Osteoblast (primary cell): ENCODE data around the gene MRPS5. TPM values are rescaled to one million over a fixed set of nuclear protein-coding genes. Genes with fewer than 3 reads are reported as not detected.

Source experiments
- DNase-seq: peaks from one replicate; pipeline ENCODE4 v3.0.0; 2011; ENCODE audit warnings: low spot score, mixed read lengths; ENCODE audit not compliant: insufficient read length; ENCODE audit errors: missing footprints
- H2AFZ ChIP-seq: 2 replicates; pipeline ENCODE4 v1.6.0; 2011; ENCODE audit warnings: mild to moderate bottlenecking, low read length
- H3K27ac ChIP-seq: 2 replicates; pipeline ENCODE4 v1.5.1; 2011; ENCODE audit warnings: mild to moderate bottlenecking, low read depth, low read length, moderate library complexity
- H3K27me3 ChIP-seq: 2 replicates; pipeline ENCODE4 v1.6.0; 2012; ENCODE audit warnings: mild to moderate bottlenecking, control low read depth, inconsistent platforms, low read length, moderate library complexity; ENCODE audit not compliant: insufficient read depth
- H3K36me3 ChIP-seq: 2 replicates; pipeline ENCODE4 v1.5.1; 2011; ENCODE audit warnings: mild to moderate bottlenecking, low read length, control low read depth, moderate library complexity; ENCODE audit not compliant: insufficient read depth
- H3K4me1 ChIP-seq: 2 replicates; pipeline ENCODE4 v1.5.1; 2011; ENCODE audit warnings: mild to moderate bottlenecking, low read length, control low read depth, moderate library complexity; ENCODE audit not compliant: insufficient read depth
- H3K4me2 ChIP-seq: 2 replicates; pipeline ENCODE4 v1.6.0; 2011; ENCODE audit warnings: mild to moderate bottlenecking, low read length; ENCODE audit not compliant: insufficient read depth
- H3K4me3 ChIP-seq: fragments of 200-600 bp; sonication (generic); 3 replicates; pipeline ENCODE4 v1.5.1; 2012; ENCODE audit warnings: mild to moderate bottlenecking, low read length, inconsistent platforms; ENCODE audit not compliant: insufficient read depth
- H3K79me2 ChIP-seq: 2 replicates; pipeline ENCODE4 v1.6.0; 2012; ENCODE audit warnings: mild to moderate bottlenecking, low read length, control low read depth, inconsistent platforms; ENCODE audit not compliant: insufficient read depth
- H3K9me3 ChIP-seq: 2 replicates; pipeline ENCODE4 v1.5.1; 2011; ENCODE audit warnings: low read depth, low read length, control low read depth
- H4K20me1 ChIP-seq: 2 replicates; pipeline ENCODE4 v1.6.0; 2012; ENCODE audit warnings: mild to moderate bottlenecking, low read length, control low read depth; ENCODE audit not compliant: insufficient read depth
- total RNA-seq: library from RNA; depleted of rRNA; stranded (reverse); fragments of >200 nt; gene quantifications from 2 replicates; pipeline ENCODE4 v1.2.3, GENCODE V29; 2012
- TF ChIP-seq, protein P1 (sequence below): IDR thresholded peaks from 2 replicates; pipeline ENCODE4 v1.5.1; 2011; ENCODE audit warnings: mild to moderate bottlenecking, low read depth, low read length, moderate library complexity; ENCODE audit errors: extremely low read depth

Gene MRPS5
- 27.1 and 29.2 TPM in 2 replicates for total RNA-seq

- H3K36me3 ChIP-seq: peaks cover 4% of the 10 kb centered on the region
- peak; percentile 98 for DNase-seq
- peak within 1 kb of the TSS; percentile 96 for H2AFZ ChIP-seq
- peaks cover 5% of the 10 kb centered on the region for H3K4me1 ChIP-seq
- H3K27me3 ChIP-seq: no peaks in the 10 kb centered on the region
- H3K79me2 ChIP-seq: peaks cover 40% of the 10 kb centered on the region
- peaks cover 20% of the 10 kb centered on the region for H4K20me1 ChIP-seq
- no peaks in the 10 kb centered on the region for H3K9me3 ChIP-seq
- H3K4me3 ChIP-seq: peak within 1 kb of the TSS; percentile 96
- peak within 1 kb of the TSS; percentile 77 for H3K4me2 ChIP-seq
- TF ChIP-seq, protein P1, sequence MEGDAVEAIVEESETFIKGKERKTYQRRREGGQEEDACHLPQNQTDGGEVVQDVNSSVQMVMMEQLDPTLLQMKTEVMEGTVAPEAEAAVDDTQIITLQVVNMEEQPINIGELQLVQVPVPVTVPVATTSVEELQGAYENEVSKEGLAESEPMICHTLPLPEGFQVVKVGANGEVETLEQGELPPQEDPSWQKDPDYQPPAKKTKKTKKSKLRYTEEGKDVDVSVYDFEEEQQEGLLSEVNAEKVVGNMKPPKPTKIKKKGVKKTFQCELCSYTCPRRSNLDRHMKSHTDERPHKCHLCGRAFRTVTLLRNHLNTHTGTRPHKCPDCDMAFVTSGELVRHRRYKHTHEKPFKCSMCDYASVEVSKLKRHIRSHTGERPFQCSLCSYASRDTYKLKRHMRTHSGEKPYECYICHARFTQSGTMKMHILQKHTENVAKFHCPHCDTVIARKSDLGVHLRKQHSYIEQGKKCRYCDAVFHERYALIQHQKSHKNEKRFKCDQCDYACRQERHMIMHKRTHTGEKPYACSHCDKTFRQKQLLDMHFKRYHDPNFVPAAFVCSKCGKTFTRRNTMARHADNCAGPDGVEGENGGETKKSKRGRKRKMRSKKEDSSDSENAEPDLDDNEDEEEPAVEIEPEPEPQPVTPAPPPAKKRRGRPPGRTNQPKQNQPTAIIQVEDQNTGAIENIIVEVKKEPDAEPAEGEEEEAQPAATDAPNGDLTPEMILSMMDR: no peak
- peak within 1 kb of the TSS; percentile 94 for H3K27ac ChIP-seq
Observed at GRCh38 chr2:95121407-95122196, at the start of gene MRPS5. MRPS5 (minus strand) TSS chr2:95121808; CDS start chr2:95121791, 17 bp downstream.

GRCh38 chr2:95166065-95166763 lies 44.6 kb upstream of the MRPS5 start:
- no peaks in the 10 kb centered on the region for H4K20me1 ChIP-seq
- peak overlapping the region; percentile 97 for H3K27ac ChIP-seq
- H3K9me3 ChIP-seq: no peaks in the 10 kb centered on the region
- peaks cover 15% of the 10 kb centered on the region for H3K4me1 ChIP-seq
- TF ChIP-seq, protein P1: no peak
- peaks cover 39% of the 10 kb centered on the region for H3K79me2 ChIP-seq
- DNase-seq: peak; percentile 60
- H3K4me2 ChIP-seq: peak overlapping the region; percentile 87
- peak overlapping the region; percentile 94 for H3K4me3 ChIP-seq
- no peaks in the 10 kb centered on the region for H3K27me3 ChIP-seq
- H3K36me3 ChIP-seq: no peaks in the 10 kb centered on the region
- peak overlapping the region; percentile 100 for H2AFZ ChIP-seq

GRCh38 chr2:95165371-95166064 lies 43.9 kb upstream of the MRPS5 start, which contains the start of gene ZNF2:
ZNF2 (plus strand) TSS chr2:95165809; CDS start chr2:95176227, 10,418 bp downstream.
- peak within 1 kb of the TSS; percentile 87 for H3K4me2 ChIP-seq
- no peaks in the 10 kb centered on the region for H3K27me3 ChIP-seq
- H3K4me3 ChIP-seq: peak within 1 kb of the TSS; percentile 94
- peak; percentile 98 for DNase-seq
- H3K79me2 ChIP-seq: peaks cover 38% of the 10 kb centered on the region
- no peaks in the 10 kb centered on the region for H3K36me3 ChIP-seq
- no peaks in the 10 kb centered on the region for H3K9me3 ChIP-seq
- peaks cover 15% of the 10 kb centered on the region for H3K4me1 ChIP-seq
- no peaks in the 10 kb centered on the region for H4K20me1 ChIP-seq
- peak within 1 kb of the TSS; percentile 97 for H3K27ac ChIP-seq
- H2AFZ ChIP-seq: peak within 1 kb of the TSS; percentile 100
- TF ChIP-seq, protein P1: no peak
